Neutrophil (primary cell): ENCODE results near the gene SMAD2.
A peak's percentile ranks its signal among the peaks of the same experiment; 100 is the strongest.

Experiments used
- H3K27ac ChIP-seq: fragments of 200-600 bp; sonication (generic); 2 replicates; pipeline ENCODE4 v1.5.1; 2016; ENCODE audit warnings: mild to moderate bottlenecking, moderate library complexity
- H3K27me3 ChIP-seq: fragments of 200-600 bp; sonication (generic); 2 replicates; pipeline ENCODE4 v1.6.0; 2016; ENCODE audit warnings: mild to moderate bottlenecking
- H3K36me3 ChIP-seq: fragments of 200-600 bp; sonication (generic); 2 replicates; pipeline ENCODE4 v1.5.1; 2017
- H3K4me1 ChIP-seq, 2 experiments: fragments of 200-600 bp in 1 of 2; sonication (generic) in 1 of 2; 1 replicate in 1 of 2; 2 replicates in 1 of 2; pipeline versions ENCODE4 v1.5.1 to v1.6.1; 2013 to 2016; ENCODE audit warnings: low read depth in 1 of 2, low read length in 1 of 2, mild to moderate bottlenecking in 1 of 2, moderate library complexity in 1 of 2; ENCODE audit not compliant: control insufficient read depth in 1 of 2, insufficient read depth in 1 of 2
- H3K4me3 ChIP-seq, 2 experiments: fragments of 200-600 bp in 1 of 2; sonication (generic) in 1 of 2; 1 replicate in 1 of 2; 2 replicates in 1 of 2; pipeline ENCODE4 v1.5.1; 2013 to 2016; ENCODE audit warnings: low read depth in 1 of 2, low read length in 1 of 2, mild to moderate bottlenecking in 1 of 2, moderate library complexity in 1 of 2
- H3K9me3 ChIP-seq: fragments of 200-600 bp; sonication (generic); 2 replicates; pipeline ENCODE4 v1.5.1; 2016
- TF ChIP-seq, protein P1 (sequence below): fragments of 200-600 bp; sonication (generic); IDR thresholded peaks from 2 replicates; pipeline ENCODE4 v1.5.1; 2016; ENCODE audit warnings: antibody characterized with exemption

The SMAD2 gene

DNA sequence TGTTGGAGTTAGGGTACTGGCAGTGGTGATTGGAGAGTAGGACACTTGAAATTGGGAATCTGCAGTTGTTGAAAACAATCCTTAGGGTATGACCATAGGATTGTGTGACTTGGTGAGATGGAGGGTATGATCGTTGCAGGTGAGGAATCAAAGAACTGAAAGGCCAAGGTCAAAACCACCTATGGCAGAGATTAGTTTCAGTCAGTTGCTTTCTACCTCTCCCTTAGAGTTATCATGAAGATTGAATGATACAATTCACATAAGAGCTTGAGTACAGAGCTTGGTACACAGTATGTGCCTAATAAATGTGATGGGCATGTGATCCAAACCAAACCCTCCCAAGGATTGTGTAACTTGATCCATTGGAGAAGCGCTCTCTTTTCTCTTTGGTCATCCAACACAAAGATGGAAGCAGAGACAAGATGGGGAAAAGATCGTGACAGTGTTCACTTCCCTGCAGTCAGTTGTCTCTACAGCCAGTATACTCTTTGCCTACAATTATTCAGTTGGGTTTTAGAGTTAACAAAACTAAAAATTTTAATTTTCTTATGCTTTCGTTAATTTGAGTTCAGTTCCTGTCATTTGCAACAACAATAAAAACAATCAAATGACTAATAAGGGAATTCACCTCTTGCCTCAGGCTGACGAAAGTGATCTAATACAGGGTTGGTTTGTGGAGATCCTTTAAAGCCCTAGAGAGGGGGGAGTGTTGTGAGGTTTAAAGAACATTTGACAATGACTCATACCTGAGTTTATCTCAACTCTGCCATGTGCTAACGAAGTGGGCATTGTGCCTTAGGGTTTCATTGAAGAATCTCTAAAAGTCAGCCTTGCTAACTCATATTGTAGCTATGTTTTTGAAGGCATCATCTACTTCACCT is 14.8 kb upstream of the SMAD2 start:
- Histone ChIP-seq H3K27ac (no peak overlapping the region), H3K4me3 (no peak overlapping the region), H3K4me1 (no peaks in the 10 kb centered on the region), H3K9me3 (no peaks in the 10 kb centered on the region), H3K36me3 (no peaks in the 10 kb centered on the region), H3K27me3 (no peaks in the 10 kb centered on the region)
- TF ChIP-seq, protein P1, sequence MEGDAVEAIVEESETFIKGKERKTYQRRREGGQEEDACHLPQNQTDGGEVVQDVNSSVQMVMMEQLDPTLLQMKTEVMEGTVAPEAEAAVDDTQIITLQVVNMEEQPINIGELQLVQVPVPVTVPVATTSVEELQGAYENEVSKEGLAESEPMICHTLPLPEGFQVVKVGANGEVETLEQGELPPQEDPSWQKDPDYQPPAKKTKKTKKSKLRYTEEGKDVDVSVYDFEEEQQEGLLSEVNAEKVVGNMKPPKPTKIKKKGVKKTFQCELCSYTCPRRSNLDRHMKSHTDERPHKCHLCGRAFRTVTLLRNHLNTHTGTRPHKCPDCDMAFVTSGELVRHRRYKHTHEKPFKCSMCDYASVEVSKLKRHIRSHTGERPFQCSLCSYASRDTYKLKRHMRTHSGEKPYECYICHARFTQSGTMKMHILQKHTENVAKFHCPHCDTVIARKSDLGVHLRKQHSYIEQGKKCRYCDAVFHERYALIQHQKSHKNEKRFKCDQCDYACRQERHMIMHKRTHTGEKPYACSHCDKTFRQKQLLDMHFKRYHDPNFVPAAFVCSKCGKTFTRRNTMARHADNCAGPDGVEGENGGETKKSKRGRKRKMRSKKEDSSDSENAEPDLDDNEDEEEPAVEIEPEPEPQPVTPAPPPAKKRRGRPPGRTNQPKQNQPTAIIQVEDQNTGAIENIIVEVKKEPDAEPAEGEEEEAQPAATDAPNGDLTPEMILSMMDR = no peak

DNA sequence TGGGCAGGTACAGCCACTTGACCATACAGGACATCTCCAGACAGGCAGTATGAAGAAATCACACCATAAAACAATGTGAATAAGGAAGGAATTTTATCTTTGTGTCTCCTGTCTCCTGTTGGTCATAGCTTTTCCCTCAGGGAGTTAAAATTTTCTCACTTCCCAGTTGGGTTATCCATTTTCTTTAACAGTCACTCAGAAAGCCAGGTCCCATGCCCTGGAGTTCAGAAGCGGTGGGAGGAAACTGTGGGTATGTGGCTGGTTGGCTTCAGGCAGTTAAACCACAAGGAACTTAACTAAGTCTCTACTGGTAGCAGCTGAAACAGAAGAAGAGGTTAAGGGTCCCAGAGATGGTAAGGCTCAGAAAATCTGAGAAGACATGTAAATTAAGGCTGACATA is 6.5 kb upstream of the SMAD2 start:
- no peak overlapping the region for H3K27ac ChIP-seq
- no peaks in the 10 kb centered on the region for H3K27me3 ChIP-seq
- no peaks in the 10 kb centered on the region for H3K9me3 ChIP-seq
- no peak overlapping the region for H3K4me3 ChIP-seq
- H3K36me3 ChIP-seq = no peaks in the 10 kb centered on the region
- TF ChIP-seq, protein P1 = no peak
- peaks cover 10 to 14% of the 10 kb centered on the region in 2 experiments for H3K4me1 ChIP-seq

DNA sequence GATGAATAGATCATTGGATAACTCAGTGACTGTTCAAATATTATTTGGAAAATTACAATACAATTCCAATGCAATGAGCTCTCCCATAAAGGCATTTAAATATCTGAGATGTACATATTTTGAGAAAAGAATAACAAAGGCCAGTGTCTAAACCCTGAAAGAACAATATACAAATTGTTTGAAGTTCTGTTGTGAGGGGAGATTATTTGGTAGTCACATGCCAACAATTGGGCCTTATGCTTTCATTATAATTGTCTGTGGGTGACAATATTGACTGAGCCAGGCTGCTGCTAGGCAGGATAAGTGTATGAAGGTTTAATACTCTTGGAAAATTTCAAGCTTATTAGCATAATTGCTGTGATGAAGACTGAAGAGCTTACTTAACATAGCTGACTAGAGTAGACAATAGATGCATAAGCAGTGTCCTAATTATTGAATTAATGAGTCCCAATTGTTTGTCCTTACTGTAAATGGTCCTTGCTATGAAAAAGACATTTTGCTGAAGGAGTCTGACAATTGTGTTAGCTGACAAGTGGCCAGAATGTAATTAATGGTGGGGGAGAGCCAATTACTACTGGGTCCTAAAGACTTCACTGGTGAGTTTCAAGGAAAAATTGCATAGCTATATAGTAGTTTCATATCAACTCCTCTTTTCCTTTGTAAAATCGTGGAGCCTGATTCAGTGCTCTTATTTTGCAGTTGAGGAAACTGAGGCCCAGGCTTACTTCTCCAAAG is 5.0 kb upstream of the SMAD2 start:
- TF ChIP-seq, protein P1 = no peak

DNA sequence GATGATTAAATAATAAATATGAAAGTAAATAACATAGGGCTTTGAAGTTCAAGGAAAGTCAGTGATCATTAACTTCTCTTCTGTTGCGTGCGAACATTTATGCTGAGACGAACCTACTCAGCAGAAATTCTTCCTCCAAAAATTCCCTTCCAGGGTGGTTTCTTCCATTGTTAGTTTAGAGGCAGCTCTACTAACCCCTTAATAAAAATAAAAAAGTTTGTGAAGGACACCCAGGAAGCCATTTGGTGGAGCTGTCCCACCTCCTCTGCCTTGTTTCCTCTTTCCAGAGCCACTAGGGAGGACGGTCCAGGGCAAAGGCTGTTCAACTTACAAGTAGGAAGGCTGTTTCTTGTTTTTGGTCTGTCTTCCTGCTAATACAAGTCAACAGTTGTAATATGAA is 2.1 kb upstream of the SMAD2 start:
- Histone ChIP-seq H3K36me3 (no peaks in the 10 kb centered on the region), H3K9me3 (no peaks in the 10 kb centered on the region), H3K27ac (peak overlapping the region; percentile 99), H3K4me1 (peaks cover 33 to 36% of the 10 kb centered on the region in 2 experiments), H3K4me3 (no peak overlapping the region), H3K27me3 (no peaks in the 10 kb centered on the region)
- TF ChIP-seq, protein P1 = no peak

More for the DNA sequence above, 5.0 kb upstream of the SMAD2 start:
- Histone ChIP-seq H3K4me3 (no peak overlapping the region), H3K9me3 (no peaks in the 10 kb centered on the region), H3K4me1 (peaks cover 17 to 19% of the 10 kb centered on the region in 2 experiments), H3K36me3 (no peaks in the 10 kb centered on the region), H3K27ac (no peak overlapping the region), H3K27me3 (no peaks in the 10 kb centered on the region)

DNA sequence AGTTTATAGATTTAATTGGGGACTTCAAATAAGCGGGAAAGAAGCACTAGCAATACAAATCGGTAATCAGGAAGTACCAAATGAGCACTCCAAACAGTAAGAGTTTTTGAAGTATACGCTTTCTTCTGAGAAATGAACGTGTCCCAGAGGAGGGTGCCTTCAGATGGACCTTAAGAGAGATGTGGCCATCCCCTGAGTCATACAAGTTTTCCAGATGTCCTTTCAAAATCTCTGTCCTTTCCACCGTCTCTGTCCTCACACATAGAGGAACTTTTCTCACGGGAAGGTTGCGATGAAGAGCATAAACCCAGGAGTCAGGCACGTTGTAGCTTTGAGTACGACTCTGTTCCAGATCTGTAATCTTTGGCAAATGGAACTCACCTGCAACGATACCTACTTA is 1.7 kb upstream of the SMAD2 start:
- Histone ChIP-seq H3K27me3 (no peaks in the 10 kb centered on the region), H3K27ac (peak overlapping the region; percentile 99), H3K4me1 (peaks cover 33% of the 10 kb centered on the region in 2 experiments), H3K36me3 (no peaks in the 10 kb centered on the region), H3K9me3 (no peaks in the 10 kb centered on the region), H3K4me3 (peak overlapping the region in 1 of 2 experiments; percentile 83)
- TF ChIP-seq, protein P1 = no peak
